Neuronal stem cell (in vitro differentiated cells): ENCODE results near the gene DNAJB9.

ENCODE experiments used
- DNase-seq: peaks from one replicate; pipeline ENCODE4 v3.0.0-alpha.2; 2013; ENCODE audit warnings: low spot score
- H2AFZ ChIP-seq: one replicate; pipeline ENCODE4 v1.6.1; 2013; ENCODE audit warnings: mild to moderate bottlenecking, low read length, inconsistent platforms
- H2AK5ac ChIP-seq: 2 replicates; pipeline ENCODE4 v1.6.1; 2013; ENCODE audit warnings: low read depth, mild to moderate bottlenecking, inconsistent platforms, low read length, moderate library complexity, mixed read lengths
- H2BK120ac ChIP-seq: 2 replicates; pipeline ENCODE4 v1.6.1; 2013; ENCODE audit warnings: low read depth, mild to moderate bottlenecking, inconsistent platforms, low read length, moderate library complexity, mixed read lengths
- H2BK12ac ChIP-seq: one replicate; pipeline ENCODE4 v1.6.1; 2013; ENCODE audit warnings: low read length, inconsistent platforms
- H2BK15ac ChIP-seq: 2 replicates; pipeline ENCODE4 v1.6.1; 2013; ENCODE audit warnings: mild to moderate bottlenecking, low read length, inconsistent platforms, mixed read lengths
- H2BK5ac ChIP-seq: one replicate; pipeline ENCODE4 v1.6.1; 2013; ENCODE audit warnings: inconsistent platforms, mild to moderate bottlenecking, low read length, moderate library complexity
- H3K14ac ChIP-seq: one replicate; pipeline ENCODE4 v1.6.1; 2013; ENCODE audit warnings: low read length, inconsistent platforms
- H3K18ac ChIP-seq: 2 replicates; pipeline ENCODE4 v1.6.1; 2013; ENCODE audit warnings: low read length, inconsistent platforms
- H3K23ac ChIP-seq: 2 replicates; pipeline ENCODE4 v1.6.1; 2013; ENCODE audit warnings: low read depth, mild to moderate bottlenecking, mixed read lengths, low read length, inconsistent platforms; ENCODE audit not compliant: poor library complexity
- H3K27ac ChIP-seq: replicated peaks from 3 replicates; pipeline ENCODE4 v1.5.1; 2013; ENCODE audit warnings: low read length, inconsistent platforms
- H3K27me3 ChIP-seq, 3 experiments: 2 replicates each; pipeline ENCODE4 v1.6.1; 2013; ENCODE audit warnings: low read length in 3 of 3, mild to moderate bottlenecking in 2 of 3, inconsistent platforms in 1 of 3, low read depth in 1 of 3, mixed read lengths in 1 of 3, moderate library complexity in 1 of 3; ENCODE audit not compliant: control insufficient read depth in 3 of 3, insufficient read depth in 3 of 3
- H3K36me3 ChIP-seq, 2 donors: replicated peaks in 1 of 2; 2 replicates each; pipeline ENCODE4 v1.6.1; 2013; ENCODE audit warnings: low read length in 2 of 2; ENCODE audit not compliant: control insufficient read depth in 2 of 2, insufficient read depth in 2 of 2
- H3K4ac ChIP-seq: 2 replicates; pipeline ENCODE4 v1.6.1; 2013; ENCODE audit warnings: inconsistent platforms, mild to moderate bottlenecking, low read length, moderate library complexity
- H3K4me1 ChIP-seq, 2 donors: 1 replicate in 1 of 2; 2 replicates in 1 of 2; pipeline ENCODE4 v1.6.1; 2013; ENCODE audit warnings: low read length in 2 of 2, low read depth in 1 of 2; ENCODE audit not compliant: control insufficient read depth in 2 of 2, insufficient read depth in 1 of 2
- H3K4me2 ChIP-seq: one replicate; pipeline ENCODE4 v1.6.1; 2013; ENCODE audit warnings: mild to moderate bottlenecking, low read length, inconsistent platforms; ENCODE audit not compliant: insufficient read depth, poor library complexity, severe bottlenecking
- H3K4me3 ChIP-seq, 2 donors: 2 replicates each; pipeline ENCODE4 v1.5.1; 2013; ENCODE audit warnings: low read length in 2 of 2, mild to moderate bottlenecking in 2 of 2, inconsistent platforms in 1 of 2, moderate library complexity in 1 of 2
- H3K79me1 ChIP-seq: one replicate; pipeline ENCODE4 v1.6.1; 2013; ENCODE audit warnings: low read depth, mild to moderate bottlenecking, inconsistent platforms, low read length, moderate library complexity
- H3K9ac ChIP-seq: one replicate; pipeline ENCODE4 v1.6.1; 2013; ENCODE audit warnings: mild to moderate bottlenecking, low read depth, low read length, inconsistent platforms; ENCODE audit not compliant: poor library complexity
- H3K9me3 ChIP-seq, 2 donors: replicated peaks in 1 of 2; 2 replicates each; pipeline versions ENCODE3 to v1.6.1; 2013; ENCODE audit warnings: low read length in 2 of 2, mild to moderate bottlenecking in 2 of 2, inconsistent platforms in 1 of 2, low read depth in 1 of 2, mixed read lengths in 1 of 2, moderate library complexity in 1 of 2; ENCODE audit not compliant: control insufficient read depth in 2 of 2, insufficient read depth in 1 of 2
- H4K8ac ChIP-seq: one replicate; pipeline ENCODE4 v1.6.1; 2013; ENCODE audit warnings: low read depth, mild to moderate bottlenecking, inconsistent platforms, low read length, moderate library complexity
- H4K91ac ChIP-seq: one replicate; pipeline ENCODE4 v1.6.1; 2013; ENCODE audit warnings: low read length, low read depth, mild to moderate bottlenecking, inconsistent platforms; ENCODE audit not compliant: poor library complexity
- WGBS, 2 donors: extraction: QIAGEN DNeasy Blood & Tissue Kit; methylation state at CpG; one replicate each; pipeline ENCODE4 v1.1.7; 2013; ENCODE audit warnings: missing lambda C conversion rate in 2 of 2, mixed read lengths in 1 of 2; ENCODE audit not compliant: insufficient read length in 2 of 2, insufficient replicate concordance in 1 of 2; ENCODE audit errors: extremely low coverage in 2 of 2; 5-methylcytosine and 5-hydroxymethylcytosine counted together

The DNAJB9 gene

DNA sequence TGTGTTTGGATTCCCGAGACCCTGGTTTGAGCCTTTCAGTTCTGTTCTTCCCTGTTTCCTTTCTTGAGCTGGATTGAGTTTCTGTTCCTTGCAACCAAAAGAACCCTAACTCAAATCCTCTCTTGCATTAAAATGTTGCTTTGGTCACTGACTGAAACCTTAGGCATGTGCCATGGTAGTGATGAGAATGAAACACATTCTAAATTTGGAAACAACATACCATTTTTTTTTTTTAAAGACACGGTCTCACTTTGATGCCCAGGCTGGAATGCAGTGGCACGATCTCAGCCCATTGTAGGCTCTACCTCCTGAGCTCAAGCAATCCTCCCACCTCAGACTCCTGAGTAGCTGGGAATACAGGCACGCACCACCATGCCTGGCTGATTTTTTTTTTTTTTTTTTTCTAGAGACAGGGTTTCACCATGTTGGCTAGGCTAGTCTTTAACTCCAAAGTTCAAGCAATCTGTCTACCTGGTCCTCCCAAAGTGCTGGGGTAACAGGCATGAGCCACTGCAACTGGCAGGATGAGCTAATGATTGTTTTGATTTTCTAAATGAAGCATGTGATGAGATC is 8.5 kb upstream of the DNAJB9 start:
- H3K27ac ChIP-seq: no peak overlapping the region
- H3K9me3 ChIP-seq: peaks cover 6 to 18% of the 10 kb centered on the region in 2 donors
- H4K8ac ChIP-seq: no peak overlapping the region
- no peak overlapping the region for H2BK120ac ChIP-seq
- H3K27me3 ChIP-seq: no peaks in the 10 kb centered on the region
- H3K4me1 ChIP-seq: no peaks in the 10 kb centered on the region
- no peak overlapping the region for H3K14ac ChIP-seq
- peaks cover 3 to 49% of the 10 kb centered on the region in 2 donors for H3K36me3 ChIP-seq
- H2AK5ac ChIP-seq: no peak overlapping the region
- H2AFZ ChIP-seq: no peak overlapping the region
- H3K23ac ChIP-seq: no peak overlapping the region
- no peak overlapping the region for H2BK5ac ChIP-seq
- H3K4me3 ChIP-seq: no peak overlapping the region
- no peak overlapping the region for H3K18ac ChIP-seq
- DNase-seq: no peak
- no peak overlapping the region for H3K4me2 ChIP-seq
- no peak overlapping the region for H2BK15ac ChIP-seq
- H3K79me1 ChIP-seq: no peaks in the 10 kb centered on the region
- H3K9ac ChIP-seq: no peak overlapping the region
- no peak overlapping the region for H2BK12ac ChIP-seq
- H4K91ac ChIP-seq: no peak overlapping the region
- whole genome bisulfite sequencing, 2 donors: no CpG with 5 or more reads among the region's 4 CpGs
- H3K4ac ChIP-seq: no peak overlapping the region

DNA sequence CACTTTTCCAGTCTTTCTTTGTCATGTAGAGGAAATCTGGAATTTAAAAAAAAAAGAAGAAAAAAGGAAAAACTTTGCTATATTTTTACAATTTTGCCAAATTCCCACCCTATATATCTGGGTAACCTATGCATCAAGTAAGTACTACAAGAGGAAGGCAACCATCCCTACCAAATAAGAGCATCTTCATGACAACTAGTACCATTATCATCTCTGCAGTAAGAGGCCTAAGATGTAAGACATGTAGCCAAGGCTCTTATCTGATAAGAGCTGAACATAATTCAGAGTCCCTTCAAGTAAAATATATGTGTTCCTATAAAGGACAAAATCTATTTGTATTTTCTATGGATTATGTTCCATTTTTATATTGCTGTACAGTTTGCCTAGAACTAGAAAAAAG is 3.7 kb upstream of the DNAJB9 start:
- H3K14ac ChIP-seq: no peak overlapping the region
- peaks cover 2 to 65% of the 10 kb centered on the region in 2 donors for H3K36me3 ChIP-seq

DNA sequence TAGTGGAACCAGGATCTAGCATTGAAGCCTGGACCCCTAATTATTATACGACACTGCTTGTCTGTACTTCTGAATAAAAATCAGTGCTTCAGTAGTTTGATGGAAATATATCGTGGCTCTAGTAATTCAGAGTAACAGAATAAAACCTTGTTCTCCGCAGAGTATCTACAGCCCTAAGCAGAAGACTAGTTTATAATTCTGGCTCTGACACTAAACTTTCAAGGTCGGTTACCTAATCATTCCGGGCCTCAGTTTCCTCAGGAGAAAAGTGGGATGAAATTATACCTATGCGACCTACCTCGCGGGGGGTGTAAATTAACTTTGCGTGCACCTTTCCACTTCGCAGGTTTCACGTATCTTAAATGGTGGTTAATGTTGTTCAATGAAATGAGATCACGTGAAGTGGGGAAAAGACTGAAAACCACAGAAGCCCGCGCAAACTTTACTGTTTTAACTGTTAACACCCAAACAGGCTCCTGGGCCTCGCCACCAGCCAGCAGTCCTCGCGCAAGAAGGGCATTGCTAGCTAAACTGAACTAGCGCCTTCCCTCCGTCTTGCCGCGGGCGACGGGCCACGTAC is 783 bp upstream of the DNAJB9 start:
- Histone ChIP-seq H4K91ac (no peak overlapping the region), H3K27me3 (no peaks in the 10 kb centered on the region), H2BK12ac (no peak overlapping the region), H3K4me1 (peaks cover 1 to 6% of the 10 kb centered on the region in 2 donors), H3K4ac (no peak overlapping the region), H3K4me2 (peak overlapping the region; percentile 72), H2AK5ac (no peak overlapping the region), H3K23ac (peak overlapping the region; percentile 98), H3K9ac (peak overlapping the region; percentile 85), H3K79me1 (peaks cover 6% of the 10 kb centered on the region), H3K36me3 (peaks cover 3 to 61% of the 10 kb centered on the region in 2 donors), H3K14ac (peak overlapping the region; percentile 25), H2BK15ac (no peak overlapping the region), H2BK5ac (peak overlapping the region; percentile 84), H3K27ac (peak overlapping the region; percentile 87), H3K4me3 (peak overlapping the region; percentile 78 to 90), H2AFZ (peak overlapping the region; percentile 94), H3K18ac (peak overlapping the region; percentile 86), H2BK120ac (no peak overlapping the region), H4K8ac (peak overlapping the region; percentile 26), H3K9me3 (no peaks in the 10 kb centered on the region)
- WGBS, 2 donors: no CpG with 5 or more reads among the region's 24 CpGs
- no peak for DNase-seq

More for the DNA sequence above, 3.7 kb upstream of the DNAJB9 start:
- no peak overlapping the region for H2BK5ac ChIP-seq
- no peak overlapping the region for H3K4me2 ChIP-seq
- no peak overlapping the region for H2BK12ac ChIP-seq
- no peak for DNase-seq
- H3K9ac ChIP-seq: no peak overlapping the region
- no peaks in the 10 kb centered on the region for H3K27me3 ChIP-seq
- H4K8ac ChIP-seq: no peak overlapping the region
- H3K79me1 ChIP-seq: peaks cover 6% of the 10 kb centered on the region
- no peaks in the 10 kb centered on the region for H3K9me3 ChIP-seq
- H2AFZ ChIP-seq: no peak overlapping the region
- peaks cover 0 to 3% of the 10 kb centered on the region in 2 donors for H3K4me1 ChIP-seq
- H3K27ac ChIP-seq: no peak overlapping the region
- H3K4me3 ChIP-seq: no peak overlapping the region
- H3K18ac ChIP-seq: no peak overlapping the region
- no peak overlapping the region for H3K4ac ChIP-seq
- no peak overlapping the region for H2BK15ac ChIP-seq
- no peak overlapping the region for H4K91ac ChIP-seq
- no peak overlapping the region for H2BK120ac ChIP-seq
- no peak overlapping the region for H2AK5ac ChIP-seq
- no peak overlapping the region for H3K23ac ChIP-seq

DNA sequence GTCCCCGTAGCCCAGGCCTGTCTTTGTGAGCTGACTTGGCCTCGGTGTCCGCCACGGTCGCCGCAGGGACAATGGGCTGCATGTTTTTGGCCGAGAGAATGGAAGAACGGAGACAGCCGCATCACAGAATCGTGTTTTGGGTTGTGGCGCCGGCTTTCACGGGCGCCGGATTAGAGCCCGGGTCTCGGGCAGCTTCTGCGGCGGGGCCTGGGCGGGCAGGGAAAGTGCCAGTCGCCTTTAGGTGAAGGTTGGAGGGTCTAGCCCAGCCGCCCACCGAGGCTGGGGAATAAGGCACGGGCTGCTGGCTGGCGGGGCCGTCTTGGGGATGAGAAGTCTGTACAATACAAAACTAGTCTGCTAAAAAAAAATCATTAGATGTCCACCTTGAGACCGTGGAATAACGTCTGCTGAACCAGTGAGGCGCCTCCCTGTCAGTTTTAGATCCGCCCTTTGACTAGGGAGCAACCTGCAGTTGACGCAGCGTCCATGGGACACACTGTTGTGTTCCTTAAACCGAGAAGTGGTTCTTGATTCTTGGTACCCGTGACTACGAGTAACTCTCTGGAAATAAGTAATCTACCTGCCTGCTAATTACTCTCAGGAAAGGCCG is 577 bp downstream of the DNAJB9 start:
- peak overlapping the region; percentile 77 for H3K4me2 ChIP-seq
- peaks cover 3 to 62% of the 10 kb centered on the region in 2 donors for H3K36me3 ChIP-seq
- H3K79me1 ChIP-seq: peaks cover 6% of the 10 kb centered on the region
- H3K4me3 ChIP-seq: peak overlapping the region; percentile 78 to 93
- H4K91ac ChIP-seq: no peak overlapping the region
- H3K18ac ChIP-seq: peak overlapping the region; percentile 99
- H2AFZ ChIP-seq: peak overlapping the region; percentile 94
- peak overlapping the region; percentile 95 for H2BK5ac ChIP-seq
- H3K4me1 ChIP-seq: peaks cover 1 to 6% of the 10 kb centered on the region in 2 donors
- peak overlapping the region; percentile 98 for H3K23ac ChIP-seq
- peak overlapping the region; percentile 89 for H3K4ac ChIP-seq
- H2BK12ac ChIP-seq: no peak overlapping the region
- no peak for DNase-seq
- H4K8ac ChIP-seq: peak overlapping the region; percentile 65
- peak overlapping the region; percentile 81 for H2AK5ac ChIP-seq
- H3K9me3 ChIP-seq: no peaks in the 10 kb centered on the region
- no CpG with 5 or more reads among the region's 36 CpGs for whole genome bisulfite sequencing, 2 donors
- H3K9ac ChIP-seq: peak overlapping the region; percentile 98
- H2BK120ac ChIP-seq: peak overlapping the region; percentile 72
- peak overlapping the region; percentile 31 for H3K14ac ChIP-seq
- peak overlapping the region; percentile 75 for H2BK15ac ChIP-seq
- no peaks in the 10 kb centered on the region for H3K27me3 ChIP-seq
- peak overlapping the region; percentile 91 for H3K27ac ChIP-seq
